ENCODE measurements around the gene PITPNC1. TPM values are rescaled to one million over a fixed set of nuclear protein-coding genes. Genes with fewer than 3 reads are reported as not detected.

The PITPNC1 gene
- total RNA-seq, 3 donors from 2014 or later, result 11.0 to 17.7 (median 14.8) TPM

DNA sequence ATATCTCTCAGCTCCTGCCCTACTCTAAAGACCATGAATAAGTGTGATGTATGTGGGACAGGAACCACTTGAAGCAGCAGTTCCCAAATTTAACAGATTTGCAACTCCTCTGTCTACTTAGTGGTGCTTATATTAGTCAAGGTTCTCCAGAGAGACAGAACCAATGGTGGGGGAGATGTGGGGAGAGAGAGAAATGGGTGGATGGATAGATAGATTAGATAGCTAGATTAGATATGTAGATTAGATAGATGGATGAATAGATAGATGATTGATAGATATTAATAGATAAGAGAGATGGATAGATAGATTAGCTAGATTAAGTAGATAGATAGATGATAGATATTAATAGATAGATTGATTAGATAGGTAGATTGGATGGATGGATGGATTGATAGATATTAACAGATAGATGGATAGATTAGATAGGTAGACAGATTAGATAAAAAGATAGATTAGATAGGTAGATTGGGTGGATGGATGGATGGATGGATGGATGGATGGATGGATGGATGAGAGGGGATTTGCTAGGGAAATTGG, 186.7 kb downstream of the PITPNC1 start:
- no peaks in the 10 kb centered on the region for H3K4me1 ChIP-seq
- no peak for DNase-seq (ENCODE audit: low spot score in 2 of 2)
- TF ChIP-seq POLR2A (IDR thresholded peaks at IDR 0.05) (no peak), POLR2AphosphoS5 (IDR thresholded peaks at IDR 0.05) (no peak)
- TF ChIP-seq, protein P1, sequence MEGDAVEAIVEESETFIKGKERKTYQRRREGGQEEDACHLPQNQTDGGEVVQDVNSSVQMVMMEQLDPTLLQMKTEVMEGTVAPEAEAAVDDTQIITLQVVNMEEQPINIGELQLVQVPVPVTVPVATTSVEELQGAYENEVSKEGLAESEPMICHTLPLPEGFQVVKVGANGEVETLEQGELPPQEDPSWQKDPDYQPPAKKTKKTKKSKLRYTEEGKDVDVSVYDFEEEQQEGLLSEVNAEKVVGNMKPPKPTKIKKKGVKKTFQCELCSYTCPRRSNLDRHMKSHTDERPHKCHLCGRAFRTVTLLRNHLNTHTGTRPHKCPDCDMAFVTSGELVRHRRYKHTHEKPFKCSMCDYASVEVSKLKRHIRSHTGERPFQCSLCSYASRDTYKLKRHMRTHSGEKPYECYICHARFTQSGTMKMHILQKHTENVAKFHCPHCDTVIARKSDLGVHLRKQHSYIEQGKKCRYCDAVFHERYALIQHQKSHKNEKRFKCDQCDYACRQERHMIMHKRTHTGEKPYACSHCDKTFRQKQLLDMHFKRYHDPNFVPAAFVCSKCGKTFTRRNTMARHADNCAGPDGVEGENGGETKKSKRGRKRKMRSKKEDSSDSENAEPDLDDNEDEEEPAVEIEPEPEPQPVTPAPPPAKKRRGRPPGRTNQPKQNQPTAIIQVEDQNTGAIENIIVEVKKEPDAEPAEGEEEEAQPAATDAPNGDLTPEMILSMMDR (IDR thresholded peaks at IDR 0.05), result no peak
- H3K36me3 ChIP-seq, result no peaks in the 10 kb centered on the region
- H3K27ac ChIP-seq, result no peak overlapping the region
- intact Hi-C loops (cut with DNase I; ENCODE audit: low total_unique reads), result no loop called here
- no peaks in the 10 kb centered on the region for H3K27me3 ChIP-seq
- H3K4me3 ChIP-seq, result no peak overlapping the region
- no peaks in the 10 kb centered on the region for H3K9me3 ChIP-seq

DNA sequence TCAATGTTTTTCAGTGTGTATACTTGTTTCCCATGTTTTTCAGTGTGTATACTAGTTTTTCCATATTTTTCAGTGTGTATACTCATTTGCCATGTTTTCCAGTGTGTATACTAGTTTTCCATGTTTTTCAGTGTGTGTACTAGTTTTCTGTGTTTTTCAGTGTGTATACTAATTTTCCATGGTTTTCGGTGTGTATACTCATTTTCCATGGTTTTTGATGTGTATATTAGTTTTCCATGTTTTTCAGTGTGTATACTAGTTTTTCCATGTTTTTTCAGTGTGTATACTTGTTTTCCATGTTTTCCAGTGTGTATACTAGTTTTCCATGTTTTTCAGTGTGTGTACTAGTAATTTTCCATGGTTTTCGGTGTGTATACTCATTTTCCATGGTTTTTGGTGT, 188.0 kb downstream of the PITPNC1 start:
- H3K9me3 ChIP-seq, result no peaks in the 10 kb centered on the region
- no peaks in the 10 kb centered on the region for H3K36me3 ChIP-seq
- no peaks in the 10 kb centered on the region for H3K4me1 ChIP-seq
- H3K27ac ChIP-seq, result no peak overlapping the region
- TF ChIP-seq POLR2A (IDR thresholded peaks at IDR 0.05), result no peak
- TF ChIP-seq POLR2AphosphoS5 (IDR thresholded peaks at IDR 0.05), result no peak
- TF ChIP-seq, protein P1 (IDR thresholded peaks at IDR 0.05), result no peak
- H3K4me3 ChIP-seq, result no peak overlapping the region
- intact Hi-C loops (cut with DNase I; ENCODE audit: low total_unique reads), result no loop called here
- DNase-seq (ENCODE audit: low spot score in 2 of 2), result no peak
- H3K27me3 ChIP-seq, result no peaks in the 10 kb centered on the region

DNA sequence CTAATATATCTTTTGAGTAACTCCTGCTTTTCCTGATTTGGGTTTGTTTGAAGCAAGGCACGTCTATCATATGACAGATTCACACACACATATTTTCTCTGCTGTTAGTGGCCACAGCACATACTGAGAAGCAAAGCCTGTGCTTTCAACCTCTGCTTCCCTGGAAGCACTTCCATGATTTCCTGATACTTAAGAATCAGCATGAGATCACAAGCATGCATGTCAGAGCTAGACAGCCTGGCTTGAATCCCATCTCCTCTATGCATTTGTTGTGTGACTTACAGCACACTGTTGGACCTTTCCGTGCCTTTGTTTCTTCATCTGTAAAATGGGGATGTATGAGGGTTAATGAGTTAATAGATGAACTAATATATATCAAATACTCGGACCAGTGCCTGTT, 189.6 kb downstream of the PITPNC1 start:
- DNase-seq (ENCODE audit: low spot score in 2 of 2), result no peak
- no peaks in the 10 kb centered on the region for H3K27me3 ChIP-seq
- no peaks in the 10 kb centered on the region for H3K4me1 ChIP-seq
- intact Hi-C loops (cut with DNase I; ENCODE audit: low total_unique reads), result no loop called here
- H3K36me3 ChIP-seq, result no peaks in the 10 kb centered on the region
- no peaks in the 10 kb centered on the region for H3K9me3 ChIP-seq
- TF ChIP-seq POLR2A (IDR thresholded peaks at IDR 0.05) (no peak), POLR2AphosphoS5 (IDR thresholded peaks at IDR 0.05) (no peak)
- TF ChIP-seq, protein P1 (IDR thresholded peaks at IDR 0.05), result no peak
- no peak overlapping the region for H3K4me3 ChIP-seq
- no peak overlapping the region for H3K27ac ChIP-seq

DNA sequence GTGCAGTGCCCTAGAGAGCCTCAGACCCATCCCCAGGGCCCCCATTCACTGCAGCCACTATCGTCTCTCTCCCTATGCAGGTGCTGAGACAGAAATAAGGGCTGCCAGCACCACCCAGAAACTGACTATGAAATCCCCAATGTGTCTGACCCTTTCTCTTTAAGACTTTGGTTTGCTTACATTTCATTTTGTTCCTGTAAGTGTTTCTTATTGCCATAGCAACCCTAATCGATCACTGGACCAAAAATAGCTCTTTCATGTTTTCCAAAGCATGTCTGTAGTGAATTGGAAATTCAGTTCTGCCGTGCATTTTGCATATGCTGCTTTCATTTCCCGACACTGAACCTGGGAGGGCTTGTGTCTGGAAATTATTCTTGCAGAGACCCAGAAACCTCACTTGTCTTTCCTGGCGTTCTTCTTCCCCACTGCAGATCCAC, 192.0 kb downstream of the PITPNC1 start:
- H3K4me1 ChIP-seq, result no peaks in the 10 kb centered on the region
- no peak for DNase-seq (ENCODE audit: low spot score in 2 of 2)
- no peaks in the 10 kb centered on the region for H3K36me3 ChIP-seq
- no peaks in the 10 kb centered on the region for H3K27me3 ChIP-seq
- H3K27ac ChIP-seq, result no peak overlapping the region
- no peak overlapping the region for H3K4me3 ChIP-seq
- no peaks in the 10 kb centered on the region for H3K9me3 ChIP-seq
- intact Hi-C loops (cut with DNase I; ENCODE audit: low total_unique reads), result no loop called here
- TF ChIP-seq, protein P1 (IDR thresholded peaks at IDR 0.05), result no peak
- TF ChIP-seq POLR2AphosphoS5 (IDR thresholded peaks at IDR 0.05) (no peak), POLR2A (IDR thresholded peaks at IDR 0.05) (no peak)

DNA sequence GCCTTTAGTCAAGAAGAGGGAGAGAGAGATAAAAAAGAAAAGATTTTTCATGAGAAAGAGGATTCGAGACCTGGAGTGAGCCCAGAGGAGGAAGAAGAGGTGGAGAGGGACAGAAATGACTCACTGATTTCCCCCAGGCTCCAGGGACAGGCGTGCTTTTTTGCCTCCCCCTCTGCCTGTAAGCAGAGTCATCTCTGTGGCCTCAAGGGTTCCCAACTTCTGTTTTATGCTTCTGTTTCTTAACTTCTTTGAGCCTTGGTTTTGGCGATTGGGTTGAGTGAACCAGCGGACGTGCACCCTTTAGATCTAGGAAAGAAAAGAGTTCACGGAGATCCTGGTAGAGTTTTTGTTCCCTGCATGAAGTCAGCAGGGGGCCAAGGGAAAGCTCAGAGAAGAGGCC, 192.8 kb downstream of the PITPNC1 start:
- no peak for DNase-seq (ENCODE audit: low spot score in 2 of 2)
- H3K27ac ChIP-seq, result no peak overlapping the region
- H3K4me1 ChIP-seq, result no peaks in the 10 kb centered on the region
- TF ChIP-seq POLR2A (IDR thresholded peaks at IDR 0.05), result no peak
- TF ChIP-seq, protein P1 (IDR thresholded peaks at IDR 0.05), result no peak
- H3K9me3 ChIP-seq, result no peaks in the 10 kb centered on the region
- H3K4me3 ChIP-seq, result no peak overlapping the region
- H3K27me3 ChIP-seq, result no peaks in the 10 kb centered on the region
- intact Hi-C loops (cut with DNase I; ENCODE audit: low total_unique reads), result no loop called here
- no peaks in the 10 kb centered on the region for H3K36me3 ChIP-seq

Data from breast epithelium (tissue), 4 donors.